Ishikawa (cell line): ENCODE data around the gene POLR3A.

ENCODE experiments used
- EGR1 ChIP-seq: IDR thresholded peaks from 2 replicates; pipeline ENCODE4 v1.6.1; 2012
- EP300 ChIP-seq: IDR thresholded peaks from 2 replicates; pipeline ENCODE4 v1.6.1; 2012; ENCODE audit warnings: borderline replicate concordance
- FOXM1 ChIP-seq: IDR thresholded peaks from 2 replicates; pipeline ENCODE4 v1.6.1; 2012; ENCODE audit warnings: low read depth, borderline replicate concordance
- RAD21 ChIP-seq: IDR thresholded peaks from 2 replicates; pipeline ENCODE4 v1.6.1; 2012; ENCODE audit warnings: low read depth
- REST ChIP-seq: IDR thresholded peaks from 2 replicates; pipeline ENCODE4 v1.6.1; 2012; ENCODE audit warnings: low read depth, mild to moderate bottlenecking
- YY1 ChIP-seq: IDR thresholded peaks from 2 replicates; pipeline ENCODE4 v1.6.1; 2012; ENCODE audit warnings: low read depth

- TF ChIP-seq RAD21, result no peak
- peak; percentile 89 for TF ChIP-seq YY1
- TF ChIP-seq EP300, result 0 out of 2 replicates have a peak, but pooled peaks have one; percentile 17
- TF ChIP-seq EGR1, result peak; percentile 40
- TF ChIP-seq REST, result no peak
- TF ChIP-seq FOXM1, result no peak
Observed at GRCh38 chr10:77926566-77927401, 102.5 kb downstream of the POLR3A start, which contains the start of gene DLG5.
